Measurements from ENCODE around the gene MIA2.

DNA sequence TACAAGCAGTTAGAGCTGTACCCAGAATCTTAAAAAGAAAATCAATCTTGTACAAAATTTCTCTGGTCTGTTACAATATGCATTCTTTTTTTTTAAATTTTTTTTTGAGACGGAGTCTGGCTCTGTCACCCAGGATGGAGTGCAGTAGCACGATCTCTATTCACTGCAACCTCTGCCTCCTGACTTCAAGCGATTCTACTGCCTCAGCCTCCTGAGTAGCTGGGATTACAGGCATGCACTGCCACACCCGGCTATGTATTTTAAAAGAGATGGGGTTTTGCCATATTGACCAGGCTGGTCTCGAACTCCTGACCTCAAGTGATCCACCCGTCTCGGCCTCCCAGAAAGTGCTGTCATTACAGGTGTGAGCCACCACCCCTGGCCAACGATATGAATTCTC, 194.4 kb downstream of the MIA2 start:
- TF ChIP-seq POLR2AphosphoS5 (IDR thresholded peaks at IDR 0.05; ENCODE audit: insufficient read depth in 1 of 2, low read depth in 1 of 2), result no peak
- TF ChIP-seq, protein P1, sequence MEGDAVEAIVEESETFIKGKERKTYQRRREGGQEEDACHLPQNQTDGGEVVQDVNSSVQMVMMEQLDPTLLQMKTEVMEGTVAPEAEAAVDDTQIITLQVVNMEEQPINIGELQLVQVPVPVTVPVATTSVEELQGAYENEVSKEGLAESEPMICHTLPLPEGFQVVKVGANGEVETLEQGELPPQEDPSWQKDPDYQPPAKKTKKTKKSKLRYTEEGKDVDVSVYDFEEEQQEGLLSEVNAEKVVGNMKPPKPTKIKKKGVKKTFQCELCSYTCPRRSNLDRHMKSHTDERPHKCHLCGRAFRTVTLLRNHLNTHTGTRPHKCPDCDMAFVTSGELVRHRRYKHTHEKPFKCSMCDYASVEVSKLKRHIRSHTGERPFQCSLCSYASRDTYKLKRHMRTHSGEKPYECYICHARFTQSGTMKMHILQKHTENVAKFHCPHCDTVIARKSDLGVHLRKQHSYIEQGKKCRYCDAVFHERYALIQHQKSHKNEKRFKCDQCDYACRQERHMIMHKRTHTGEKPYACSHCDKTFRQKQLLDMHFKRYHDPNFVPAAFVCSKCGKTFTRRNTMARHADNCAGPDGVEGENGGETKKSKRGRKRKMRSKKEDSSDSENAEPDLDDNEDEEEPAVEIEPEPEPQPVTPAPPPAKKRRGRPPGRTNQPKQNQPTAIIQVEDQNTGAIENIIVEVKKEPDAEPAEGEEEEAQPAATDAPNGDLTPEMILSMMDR (IDR thresholded peaks at IDR 0.05), result no peak

Measured in vagina (tissue), 2 donors.